Testis (tissue), 2 donors: ENCODE measurements around the gene SYNGR1.

Experiments
- CTCF ChIP-seq, 3 experiments: fragments of 450-650 bp in 2 of 3; fragments of 200-600 bp in 1 of 3; sonication (generic) in 1 of 3; IDR thresholded peaks; one replicate each; pipeline ENCODE4 v1.5.1; 2016 to 2019; ENCODE audit warnings: antibody characterized with exemption in 3 of 3, mild to moderate bottlenecking in 2 of 3, moderate library complexity in 1 of 3
- POLR2A ChIP-seq: fragments of 450-650 bp; IDR thresholded peaks from one replicate; pipeline ENCODE4 v1.6.1; 2017; ENCODE audit warnings: antibody characterized with exemption, mild to moderate bottlenecking, moderate library complexity

- TF ChIP-seq CTCF (IDR thresholded peaks at IDR 0.05) = no peak
- TF ChIP-seq POLR2A = no peak
Observed at GRCh38 chr22:39396797-39397195, 47.0 kb downstream of the SYNGR1 start.
